Gastrocnemius medialis (tissue), 4 donors: ENCODE results near the gene NBPF3. TPM values are rescaled to one million over a fixed set of nuclear protein-coding genes. Genes with fewer than 3 reads are reported as not detected.

Source experiments
- ATAC-seq, 2 donors: fragments of 150-250 bp; one replicate each; pipeline ENCODE4 v1.9.1; 2016
- DNase-seq, 2 donors: peaks; one replicate each; pipeline ENCODE4 v3.0.0-alpha.2; 2019
- H3K27ac ChIP-seq, 4 donors: fragments of 200-600 bp; sonication (generic); 1 replicate in 1 of 4; 2 replicates in 3 of 4; pipeline ENCODE4 v1.5.1; 2016 to 2018; ENCODE audit warnings: mild to moderate bottlenecking in 2 of 4, moderate library complexity in 1 of 4
- H3K27me3 ChIP-seq, 3 donors: fragments of 200-600 bp; sonication (generic) in 2 of 3; 1 replicate in 1 of 3; 2 replicates in 2 of 3; pipeline versions ENCODE4 v1.5.1 to v1.6.0; 2016 to 2019; ENCODE audit warnings: mild to moderate bottlenecking in 1 of 3, moderate library complexity in 1 of 3
- H3K36me3 ChIP-seq, 2 donors: fragments of 200-600 bp; sonication (generic) in 1 of 2; one replicate each; pipeline ENCODE4 v1.5.1; 2017 to 2018
- H3K4me1 ChIP-seq, 2 donors: fragments of 200-600 bp; sonication (generic) in 1 of 2; one replicate each; pipeline ENCODE4 v1.5.1; 2016 to 2017; ENCODE audit warnings: mild to moderate bottlenecking in 2 of 2
- H3K4me3 ChIP-seq, 4 donors: fragments of 200-600 bp; sonication (generic) in 3 of 4; 1 replicate in 1 of 4; 2 replicates in 3 of 4; pipeline ENCODE4 v1.5.1; 2016 to 2019; ENCODE audit warnings: mild to moderate bottlenecking in 2 of 4
- H3K9me3 ChIP-seq, 3 donors: fragments of 200-600 bp; sonication (generic) in 2 of 3; 1 replicate in 1 of 3; 2 replicates in 2 of 3; pipeline ENCODE4 v1.5.1; 2016 to 2019
- CTCF ChIP-seq, 5 experiments: fragments of 450-650 bp in 3 of 5; fragments of 200-600 bp in 2 of 5; sonication (generic) in 2 of 5; IDR thresholded peaks in 4 of 5; conservative IDR thresholded peaks in 1 of 5; 1 replicate in 4 of 5; 2 replicates in 1 of 5; pipeline ENCODE4 v1.5.1; 2016 to 2019; ENCODE audit warnings: antibody characterized with exemption in 5 of 5, mild to moderate bottlenecking in 3 of 5, moderate library complexity in 3 of 5
- POLR2A ChIP-seq, 2 donors: fragments of 450-650 bp; IDR thresholded peaks; one replicate each; pipeline ENCODE4 v1.6.1; 2017; ENCODE audit warnings: antibody characterized with exemption in 2 of 2, mild to moderate bottlenecking in 2 of 2, moderate library complexity in 2 of 2
- in situ Hi-C, 4 donors: fragments of 200-750 bp; cut with MboI; loops; one replicate each; pipeline versions ENCODE4 v1.15.0 to v1.8.0; 2017; ENCODE audit warnings: low sequenced_read_pairs in 4 of 4
- intact Hi-C: fragments of 100-400 bp; cut with DNase I; formaldehyde crosslinking; loops from one replicate; pipeline ENCODE4 v1.15.1; 2023; ENCODE audit warnings: low total_unique reads
- total RNA-seq, 4 donors: library from RNA; depleted of rRNA; stranded (reverse); fragments of >200 nt; gene quantifications; one replicate each; pipeline versions ENCODE4 v1.1.0 to v1.2.3, GENCODE V29; 2016

NBPF3 gene
- total RNA-seq, 4 donors from 2014 or later: 0.73 to 2.1 (median 1.3) TPM

GRCh38 chr1:21531241-21531640 is 91.3 kb downstream of the NBPF3 start:
- DNase-seq (no peak), ATAC-seq (no peak)
- H3K9me3 ChIP-seq: no peaks in the 10 kb centered on the region
- intact Hi-C loops: no loop called here
- in situ Hi-C loops: no loop called here
- no peaks in the 10 kb centered on the region for H3K4me1 ChIP-seq
- H3K36me3 ChIP-seq: no peaks in the 10 kb centered on the region
- H3K27ac ChIP-seq: no peak overlapping the region
- H3K4me3 ChIP-seq: no peak overlapping the region
- TF ChIP-seq CTCF (IDR thresholded peaks at IDR 0.05 in 4 of 5, conservative IDR thresholded peaks at IDR 0.05 in 1 of 5) (no peak), POLR2A (IDR thresholded peaks at IDR 0.05) (no peak)
- H3K27me3 ChIP-seq: peaks cover 0 to 11% (median 0%) of the 10 kb centered on the region in 3 donors

- Histone ChIP-seq H3K4me1 (no peaks in the 10 kb centered on the region), H3K4me3 (no peak overlapping the region), H3K36me3 (no peaks in the 10 kb centered on the region), H3K9me3 (no peaks in the 10 kb centered on the region), H3K27ac (no peak overlapping the region), H3K27me3 (peaks cover 0 to 11% (median 0%) of the 10 kb centered on the region in 3 donors)
- intact Hi-C loops (no loop called here), in situ Hi-C loops (no loop called here)
- no peak for ATAC-seq
- TF ChIP-seq POLR2A (IDR thresholded peaks at IDR 0.05) (no peak), CTCF (IDR thresholded peaks at IDR 0.05 in 4 of 5, conservative IDR thresholded peaks at IDR 0.05 in 1 of 5) (no peak)
- DNase-seq: no peak
These were observed 92.6 kb downstream of the NBPF3 start for GRCh38 chr1:21532496-21532895.

- H3K4me1 ChIP-seq: no peaks in the 10 kb centered on the region
- H3K36me3 ChIP-seq: no peaks in the 10 kb centered on the region
- TF ChIP-seq POLR2A (IDR thresholded peaks at IDR 0.05) (no peak), CTCF (IDR thresholded peaks at IDR 0.05 in 4 of 5, conservative IDR thresholded peaks at IDR 0.05 in 1 of 5) (no peak)
- DNase-seq (no peak), ATAC-seq (no peak)
- H3K27me3 ChIP-seq: peaks cover 0 to 11% (median 0%) of the 10 kb centered on the region in 3 donors
- no peak overlapping the region for H3K4me3 ChIP-seq
- intact Hi-C loops (no loop called here), in situ Hi-C loops (no loop called here)
- H3K9me3 ChIP-seq: no peaks in the 10 kb centered on the region
- no peak overlapping the region for H3K27ac ChIP-seq
These were observed 93.1 kb downstream of the NBPF3 start for GRCh38 chr1:21532992-21533534.

GRCh38 chr1:21534146-21534545 is 94.2 kb downstream of the NBPF3 start:
- H3K4me1 ChIP-seq: no peaks in the 10 kb centered on the region
- no peak for ATAC-seq
- TF ChIP-seq POLR2A (IDR thresholded peaks at IDR 0.05) (no peak), CTCF (IDR thresholded peaks at IDR 0.05 in 4 of 5, conservative IDR thresholded peaks at IDR 0.05 in 1 of 5) (no peak)
- no peaks in the 10 kb centered on the region for H3K9me3 ChIP-seq
- no peak overlapping the region for H3K4me3 ChIP-seq
- intact Hi-C loops: no loop called here
- peaks cover 0 to 10% (median 4%) of the 10 kb centered on the region in 3 donors for H3K27me3 ChIP-seq
- in situ Hi-C loops: no loop called here
- no peaks in the 10 kb centered on the region for H3K36me3 ChIP-seq
- no peak for DNase-seq
- no peak overlapping the region for H3K27ac ChIP-seq

Other genes starting within 250 kb of the NBPF3 start
- 10 to 100 TPM; 17.1 to 39.9 (median 26.7) TPM for gene ECE1, start 149.7 kb upstream of the NBPF3 start, total RNA-seq
- gene ALPL, start 69.3 kb downstream of the NBPF3 start, total RNA-seq: 1 to 10 TPM in 3 of 4 donors, under 1 TPM in 1; 0.90 to 3.6 (median 2.2) TPM
- gene RAP1GAP, start 229.2 kb downstream of the NBPF3 start, total RNA-seq: under 1 TPM in 2 of 4 donors, not detected in 2; 0.46 to 0.75 TPM